SK-N-SH treated with all-trans-retinoic acid at 6 μM for 48 hours (cell line): ENCODE measurements around the gene TRIM25.

Experiments
- ATAC-seq: fragments of 200-7000 bp; cut with Tn5 transposase; 3 replicates; pipeline ENCODE4 v1.9.1; 2020; ENCODE audit warnings: mild to moderate bottlenecking, moderate library complexity
- BACH2 ChIP-seq: fragments of 250-450 bp; sonication (Bioruptor Pico); IDR thresholded peaks from 2 replicates; pipeline ENCODE4 v1.9.0; 2021; ENCODE audit warnings: mild to moderate bottlenecking, borderline replicate concordance
- CREB5 ChIP-seq: fragments of 250-450 bp; sonication (Bioruptor Pico); IDR thresholded peaks from 2 replicates; pipeline ENCODE4 v1.5.1; 2020; ENCODE audit warnings: low read depth, mild to moderate bottlenecking, moderate library complexity
- CSDC2 ChIP-seq: fragments of 250-450 bp; sonication (Bioruptor Pico); IDR thresholded peaks from 2 replicates; pipeline ENCODE4 v1.5.0; 2020; ENCODE audit warnings: mild to moderate bottlenecking, moderate library complexity
- ESRRG ChIP-seq: fragments of 250-450 bp; sonication (Bioruptor Pico); IDR thresholded peaks from 2 replicates; pipeline ENCODE4 v1.6.1; 2021; ENCODE audit warnings: mild to moderate bottlenecking
- GLIS3 ChIP-seq: fragments of 250-450 bp; sonication (Bioruptor Pico); IDR thresholded peaks from 2 replicates; pipeline ENCODE4 v1.5.0; 2020; ENCODE audit warnings: mild to moderate bottlenecking, moderate library complexity
- ISL1 ChIP-seq: fragments of 250-450 bp; sonication (Bioruptor Pico); IDR thresholded peaks from 2 replicates; pipeline ENCODE4 v2.1.2; 2022; ENCODE audit warnings: mild to moderate bottlenecking, moderate library complexity
- OSR1 ChIP-seq: fragments of 250-450 bp; sonication (Bioruptor Pico); IDR thresholded peaks from 2 replicates; pipeline ENCODE4 v1.8.0; 2022; ENCODE audit warnings: moderate library complexity, mild to moderate bottlenecking, inconsistent platforms
- POU6F1 ChIP-seq: fragments of 250-450 bp; sonication (Bioruptor Pico); IDR thresholded peaks from 2 replicates; pipeline ENCODE4 v1.8.0; 2021; ENCODE audit warnings: low read depth, mild to moderate bottlenecking, moderate library complexity, borderline replicate concordance
- PPARA ChIP-seq: fragments of 250-450 bp; sonication (Bioruptor Pico); IDR thresholded peaks from 2 replicates; pipeline ENCODE4 v1.5.0; 2020; ENCODE audit warnings: mild to moderate bottlenecking, borderline replicate concordance
- RARB ChIP-seq: fragments of 250-450 bp; sonication (Bioruptor Pico); IDR thresholded peaks from 2 replicates; pipeline ENCODE4 v1.8.0; 2021; ENCODE audit warnings: mild to moderate bottlenecking, moderate library complexity
- SNAI2 ChIP-seq: fragments of 250-450 bp; sonication (Bioruptor Pico); IDR thresholded peaks from 2 replicates; pipeline ENCODE4 v1.5.0; 2020; ENCODE audit warnings: mild to moderate bottlenecking, moderate library complexity
- TCF4 ChIP-seq: fragments of 250-450 bp; sonication (Bioruptor Pico); IDR thresholded peaks from 2 replicates; pipeline ENCODE4 v1.8.0; 2021; ENCODE audit warnings: mild to moderate bottlenecking, moderate library complexity, borderline replicate concordance
- TOX ChIP-seq: fragments of 250-450 bp; sonication (Bioruptor Pico); IDR thresholded peaks from 2 replicates; pipeline ENCODE4 v1.8.0; 2021; ENCODE audit warnings: mild to moderate bottlenecking, moderate library complexity, borderline replicate concordance
- TSHZ2 ChIP-seq: fragments of 250-450 bp; sonication (Bioruptor Pico); IDR thresholded peaks from 2 replicates; pipeline ENCODE4 v1.5.0; 2020; ENCODE audit warnings: mild to moderate bottlenecking, moderate library complexity
- ZC3H10 ChIP-seq: fragments of 250-450 bp; sonication (Bioruptor Pico); IDR thresholded peaks from 2 replicates; pipeline ENCODE4 v1.5.1; 2021; ENCODE audit warnings: mild to moderate bottlenecking, moderate library complexity
- ZFP3 ChIP-seq: fragments of 250-450 bp; sonication (Bioruptor Pico); IDR thresholded peaks from 2 replicates; pipeline ENCODE4 v1.5.0; 2020; ENCODE audit warnings: mild to moderate bottlenecking, moderate library complexity
- ZFP30 ChIP-seq: fragments of 450-650 bp; formaldehyde crosslinking; IDR thresholded peaks from 2 replicates; pipeline ENCODE4 v1.5.0; 2022; ENCODE audit warnings: mild to moderate bottlenecking, moderate library complexity
- ZNF565 ChIP-seq: fragments of 450-650 bp; formaldehyde crosslinking; conservative IDR thresholded peaks from 2 replicates; pipeline ENCODE4 v1.5.0; 2020; ENCODE audit warnings: low read depth, mild to moderate bottlenecking, moderate library complexity
- ZNF70 ChIP-seq: fragments of 450-650 bp; formaldehyde crosslinking; IDR thresholded peaks from 2 replicates; pipeline ENCODE4 v1.5.0; 2020; ENCODE audit warnings: mild to moderate bottlenecking, moderate library complexity
- ZNF8 ChIP-seq: fragments of 450-650 bp; formaldehyde crosslinking; IDR thresholded peaks from 2 replicates; pipeline ENCODE4 v1.5.0; 2020; ENCODE audit warnings: mild to moderate bottlenecking, moderate library complexity
- TF ChIP-seq, protein P1 (sequence below): fragments of 250-450 bp; sonication (Bioruptor Pico); IDR thresholded peaks from 2 replicates; pipeline ENCODE4 v1.5.1; 2021; ENCODE audit warnings: mild to moderate bottlenecking, moderate library complexity
- TF ChIP-seq, protein P2 (sequence below): fragments of 250-450 bp; sonication (Bioruptor Pico); IDR thresholded peaks from 2 replicates; pipeline ENCODE4 v1.8.0; 2020; ENCODE audit warnings: mild to moderate bottlenecking, moderate library complexity, borderline replicate concordance

The TRIM25 gene

GRCh38 chr17:56896217-56896967 is 17.5 kb downstream of the TRIM25 start:
- ATAC-seq, result no peak; the same call in 2 of the 3 replicates
- TF ChIP-seq ZNF8 (no peak), ZFP30 (CRISPR knock-in tag) (no peak), ESRRG (CRISPR knock-in tag) (no peak)

DNA sequence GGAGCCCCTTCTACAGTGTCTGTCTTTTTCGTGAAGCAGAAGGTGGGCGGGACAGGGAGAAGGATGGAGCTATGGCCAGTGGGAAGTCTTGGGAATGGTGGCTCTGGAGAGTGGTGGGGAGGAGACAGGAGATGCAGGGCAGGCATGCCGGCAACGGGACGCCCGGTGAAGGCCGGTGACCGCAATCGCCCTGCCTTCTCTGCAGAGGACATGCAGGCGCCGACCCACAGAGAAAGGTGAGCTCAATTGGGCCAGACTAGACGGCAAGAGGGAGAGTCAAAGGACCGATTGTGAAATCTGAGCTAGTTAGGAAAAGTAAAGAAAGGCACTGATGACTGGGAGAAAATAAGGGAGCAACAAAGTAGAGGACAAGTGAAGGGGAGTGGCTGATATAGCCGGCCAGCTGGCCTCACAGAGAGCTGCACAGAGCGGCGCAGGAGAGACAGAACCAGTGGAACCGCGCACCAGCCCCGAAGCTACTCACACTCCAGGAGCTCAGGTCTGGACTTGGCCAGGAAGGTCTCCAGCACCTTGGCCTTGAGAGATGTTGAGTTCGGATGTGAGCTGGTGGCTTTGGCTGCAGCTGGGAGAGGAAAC is 18.9 kb downstream of the TRIM25 start:
- TF ChIP-seq, protein P1, sequence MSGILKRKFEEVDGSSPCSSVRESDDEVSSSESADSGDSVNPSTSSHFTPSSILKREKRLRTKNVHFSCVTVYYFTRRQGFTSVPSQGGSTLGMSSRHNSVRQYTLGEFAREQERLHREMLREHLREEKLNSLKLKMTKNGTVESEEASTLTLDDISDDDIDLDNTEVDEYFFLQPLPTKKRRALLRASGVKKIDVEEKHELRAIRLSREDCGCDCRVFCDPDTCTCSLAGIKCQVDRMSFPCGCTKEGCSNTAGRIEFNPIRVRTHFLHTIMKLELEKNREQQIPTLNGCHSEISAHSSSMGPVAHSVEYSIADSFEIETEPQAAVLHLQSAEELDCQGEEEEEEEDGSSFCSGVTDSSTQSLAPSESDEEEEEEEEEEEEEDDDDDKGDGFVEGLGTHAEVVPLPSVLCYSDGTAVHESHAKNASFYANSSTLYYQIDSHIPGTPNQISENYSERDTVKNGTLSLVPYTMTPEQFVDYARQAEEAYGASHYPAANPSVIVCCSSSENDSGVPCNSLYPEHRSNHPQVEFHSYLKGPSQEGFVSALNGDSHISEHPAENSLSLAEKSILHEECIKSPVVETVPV (CRISPR knock-in tag), result no peak
- TF ChIP-seq ZFP30 (CRISPR knock-in tag), result no peak
- TF ChIP-seq ZFP3 (CRISPR knock-in tag), result no peak
- no peak for TF ChIP-seq GLIS3 (CRISPR knock-in tag)
- TF ChIP-seq PPARA, result no peak
- TF ChIP-seq OSR1 (CRISPR knock-in tag), result no peak
- no peak for TF ChIP-seq ZNF8
- TF ChIP-seq RARB (CRISPR knock-in tag), result no peak
- no peak for TF ChIP-seq ZNF70 (CRISPR knock-in tag)
- TF ChIP-seq CREB5 (CRISPR knock-in tag), result no peak
- TF ChIP-seq, protein P2, sequence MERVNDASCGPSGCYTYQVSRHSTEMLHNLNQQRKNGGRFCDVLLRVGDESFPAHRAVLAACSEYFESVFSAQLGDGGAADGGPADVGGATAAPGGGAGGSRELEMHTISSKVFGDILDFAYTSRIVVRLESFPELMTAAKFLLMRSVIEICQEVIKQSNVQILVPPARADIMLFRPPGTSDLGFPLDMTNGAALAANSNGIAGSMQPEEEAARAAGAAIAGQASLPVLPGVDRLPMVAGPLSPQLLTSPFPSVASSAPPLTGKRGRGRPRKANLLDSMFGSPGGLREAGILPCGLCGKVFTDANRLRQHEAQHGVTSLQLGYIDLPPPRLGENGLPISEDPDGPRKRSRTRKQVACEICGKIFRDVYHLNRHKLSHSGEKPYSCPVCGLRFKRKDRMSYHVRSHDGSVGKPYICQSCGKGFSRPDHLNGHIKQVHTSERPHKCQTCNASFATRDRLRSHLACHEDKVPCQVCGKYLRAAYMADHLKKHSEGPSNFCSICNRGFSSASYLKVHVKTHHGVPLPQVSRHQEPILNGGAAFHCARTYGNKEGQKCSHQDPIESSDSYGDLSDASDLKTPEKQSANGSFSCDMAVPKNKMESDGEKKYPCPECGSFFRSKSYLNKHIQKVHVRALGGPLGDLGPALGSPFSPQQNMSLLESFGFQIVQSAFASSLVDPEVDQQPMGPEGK (CRISPR knock-in tag), result no peak
- no peak for TF ChIP-seq ZNF565
- TF ChIP-seq ESRRG (CRISPR knock-in tag), result no peak
- no peak for TF ChIP-seq TCF4 (CRISPR knock-in tag)
- no peak for TF ChIP-seq POU6F1
- TF ChIP-seq SNAI2, result no peak
- no peak for TF ChIP-seq TSHZ2 (CRISPR knock-in tag)
- TF ChIP-seq BACH2 (CRISPR knock-in tag), result no peak
- no peak for ATAC-seq

DNA sequence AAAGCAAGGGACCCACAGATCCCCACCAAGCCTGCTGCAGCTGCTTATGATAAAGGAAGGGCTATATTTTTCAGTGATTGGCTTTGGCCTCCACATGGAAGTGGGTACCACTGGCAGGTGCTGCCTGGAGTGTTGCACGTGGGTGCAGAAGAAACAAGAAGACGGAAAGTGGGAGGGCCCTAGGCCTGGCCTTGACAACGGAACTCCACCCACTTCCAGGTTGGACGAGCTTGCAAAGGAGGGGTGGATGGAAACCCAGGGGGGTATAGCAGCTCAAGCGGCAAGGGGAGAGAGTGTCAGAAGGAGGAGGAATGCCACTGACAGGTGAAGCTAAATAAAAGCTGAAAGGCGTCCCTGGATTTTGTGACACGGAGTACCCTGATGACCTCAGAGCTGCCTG is 20.3 kb downstream of the TRIM25 start:
- TF ChIP-seq ISL1 (CRISPR knock-in tag) (no peak), CREB5 (CRISPR knock-in tag) (no peak), TOX (CRISPR knock-in tag) (no peak), CSDC2 (CRISPR knock-in tag) (no peak), POU6F1 (no peak), BACH2 (CRISPR knock-in tag) (no peak), ZFP3 (CRISPR knock-in tag) (no peak), OSR1 (CRISPR knock-in tag) (no peak), ZC3H10 (CRISPR knock-in tag) (no peak), RARB (CRISPR knock-in tag) (no peak)
- TF ChIP-seq, protein P2 (CRISPR knock-in tag), result no peak
- no peak for ATAC-seq
